ENCODE results near the gene EIF2D. TPM values are rescaled to one million over a fixed set of nuclear protein-coding genes. Genes with fewer than 3 reads are reported as not detected.
A peak's percentile ranks its signal among the peaks of the same experiment; 100 is the strongest.

Gene EIF2D
- total and polyA plus RNA-seq, 8 donors, result 37.5 to 110 (median 90.7) TPM

DNA sequence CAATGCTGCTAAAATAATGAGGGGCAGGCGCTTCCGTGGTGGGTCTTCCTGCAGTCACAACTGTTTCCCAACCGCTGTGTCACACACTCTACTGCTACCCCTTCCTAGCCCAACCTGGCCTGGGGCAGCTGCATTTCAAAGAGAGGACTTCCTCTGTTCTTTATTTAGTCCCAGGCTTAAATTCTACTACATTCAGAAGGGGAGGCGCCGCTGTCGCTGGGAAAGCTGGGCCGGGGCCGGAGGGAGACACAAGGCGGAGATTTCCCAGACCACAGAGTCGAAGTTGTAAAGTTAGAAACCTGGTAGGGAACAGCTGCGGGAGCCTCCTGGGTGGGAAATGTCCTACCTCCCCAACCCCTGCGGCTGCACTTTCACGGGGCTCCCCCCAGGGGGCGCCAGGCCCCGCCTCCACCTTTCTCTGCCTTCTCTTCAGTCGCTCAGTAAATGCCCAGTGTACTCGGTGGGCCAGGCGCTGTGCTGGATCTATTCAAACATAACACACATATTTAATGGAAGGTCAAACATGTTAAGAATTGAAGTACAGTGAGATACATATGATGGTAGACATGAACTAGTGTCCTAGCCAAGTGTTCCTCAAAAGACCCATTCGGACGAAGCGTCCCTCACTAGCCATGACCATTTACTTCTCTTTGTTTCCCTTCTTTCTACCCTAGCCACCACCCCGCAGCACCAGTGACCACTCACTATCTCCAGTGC lies 46.2 kb upstream of the EIF2D start:
- TF ChIP-seq, protein P1, sequence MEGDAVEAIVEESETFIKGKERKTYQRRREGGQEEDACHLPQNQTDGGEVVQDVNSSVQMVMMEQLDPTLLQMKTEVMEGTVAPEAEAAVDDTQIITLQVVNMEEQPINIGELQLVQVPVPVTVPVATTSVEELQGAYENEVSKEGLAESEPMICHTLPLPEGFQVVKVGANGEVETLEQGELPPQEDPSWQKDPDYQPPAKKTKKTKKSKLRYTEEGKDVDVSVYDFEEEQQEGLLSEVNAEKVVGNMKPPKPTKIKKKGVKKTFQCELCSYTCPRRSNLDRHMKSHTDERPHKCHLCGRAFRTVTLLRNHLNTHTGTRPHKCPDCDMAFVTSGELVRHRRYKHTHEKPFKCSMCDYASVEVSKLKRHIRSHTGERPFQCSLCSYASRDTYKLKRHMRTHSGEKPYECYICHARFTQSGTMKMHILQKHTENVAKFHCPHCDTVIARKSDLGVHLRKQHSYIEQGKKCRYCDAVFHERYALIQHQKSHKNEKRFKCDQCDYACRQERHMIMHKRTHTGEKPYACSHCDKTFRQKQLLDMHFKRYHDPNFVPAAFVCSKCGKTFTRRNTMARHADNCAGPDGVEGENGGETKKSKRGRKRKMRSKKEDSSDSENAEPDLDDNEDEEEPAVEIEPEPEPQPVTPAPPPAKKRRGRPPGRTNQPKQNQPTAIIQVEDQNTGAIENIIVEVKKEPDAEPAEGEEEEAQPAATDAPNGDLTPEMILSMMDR (IDR thresholded peaks at IDR 0.05), result peak; percentile 64 to 79
- DNase-seq (peak in 1 of 4 donors; percentile 91), ATAC-seq (peak; percentile 59)
- no peak overlapping the region for H3K27ac ChIP-seq
- no peaks in the 10 kb centered on the region for H3K36me3 ChIP-seq
- no peaks in the 10 kb centered on the region for H3K9me3 ChIP-seq
- H3K27me3 ChIP-seq, result peaks cover 0 to 9% of the 10 kb centered on the region in 2 donors
- peaks cover 11 to 17% of the 10 kb centered on the region in 2 donors for H3K4me1 ChIP-seq
- intact Hi-C loops (cut with DNase I), result no loop called here
- H3K4me3 ChIP-seq, result no peak overlapping the region

- H3K4me1 ChIP-seq, result peaks cover 6 to 11% of the 10 kb centered on the region in 2 donors
- no peak overlapping the region for H3K4me3 ChIP-seq
- DNase-seq (no peak), ATAC-seq (no peak)
- H3K9me3 ChIP-seq, result no peaks in the 10 kb centered on the region
- intact Hi-C loops (cut with DNase I), result no loop called here
- H3K27ac ChIP-seq, result no peak overlapping the region
- H3K36me3 ChIP-seq, result no peaks in the 10 kb centered on the region
- TF ChIP-seq, protein P1 (IDR thresholded peaks at IDR 0.05), result no peak
- H3K27me3 ChIP-seq, result peaks cover 0 to 7% of the 10 kb centered on the region in 2 donors
Observed at GRCh38 chr1:206657751-206658150, 45.5 kb upstream of the EIF2D start.

GRCh38 chr1:206656936-206657335 lies 44.7 kb upstream of the EIF2D start:
- intact Hi-C loops (cut with DNase I), result no loop called here
- no peak for DNase-seq
- peaks cover 6 to 11% of the 10 kb centered on the region in 2 donors for H3K4me1 ChIP-seq

GRCh38 chr1:206655471-206655882 lies 43.2 kb upstream of the EIF2D start:
- Histone ChIP-seq H3K36me3 (no peaks in the 10 kb centered on the region), H3K9me3 (no peaks in the 10 kb centered on the region), H3K4me3 (no peak overlapping the region), H3K27me3 (peaks cover 0 to 7% of the 10 kb centered on the region in 2 donors), H3K4me1 (peaks cover 6 to 11% of the 10 kb centered on the region in 2 donors), H3K27ac (no peak overlapping the region)
- ATAC-seq (no peak), DNase-seq (no peak)
- intact Hi-C loops (cut with DNase I), result no loop called here
- TF ChIP-seq, protein P1 (IDR thresholded peaks at IDR 0.05), result no peak

More at GRCh38 chr1:206656936-206657335, 44.7 kb upstream of the EIF2D start:
- TF ChIP-seq, protein P1 (IDR thresholded peaks at IDR 0.05), result no peak
- Histone ChIP-seq H3K4me3 (no peak overlapping the region), H3K9me3 (no peaks in the 10 kb centered on the region), H3K27ac (no peak overlapping the region), H3K36me3 (no peaks in the 10 kb centered on the region), H3K27me3 (peaks cover 0 to 7% of the 10 kb centered on the region in 2 donors)
- ATAC-seq, result no peak

DNA sequence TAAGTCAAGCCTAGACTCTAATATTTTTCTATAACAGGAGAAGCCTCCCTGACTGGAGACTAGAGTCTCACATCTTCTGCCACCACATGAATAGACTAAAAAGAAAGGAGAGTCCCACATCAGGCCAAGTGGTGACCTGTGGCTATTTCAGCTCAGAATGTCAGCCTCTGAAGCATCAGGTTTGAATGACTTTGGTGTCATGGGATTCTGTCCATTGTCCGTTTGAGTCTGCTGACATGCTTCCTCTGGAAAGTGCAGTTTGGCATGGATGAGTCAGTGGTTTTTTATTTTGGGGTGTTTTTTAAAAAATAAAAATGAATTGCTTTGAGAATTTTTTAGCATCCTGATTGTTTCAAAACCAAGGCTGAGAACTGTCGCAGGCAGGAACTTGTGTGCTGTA lies 42.6 kb upstream of the EIF2D start:
- ATAC-seq (no peak), DNase-seq (no peak)
- Histone ChIP-seq H3K9me3 (no peaks in the 10 kb centered on the region), H3K27ac (no peak overlapping the region), H3K4me1 (peaks cover 6 to 11% of the 10 kb centered on the region in 2 donors), H3K36me3 (no peaks in the 10 kb centered on the region), H3K27me3 (peaks cover 0 to 7% of the 10 kb centered on the region in 2 donors), H3K4me3 (no peak overlapping the region)
- TF ChIP-seq, protein P1 (IDR thresholded peaks at IDR 0.05), result no peak
- intact Hi-C loops (cut with DNase I), result no loop called here

Data from left lung (tissue), 10 donors.